ENCODE measurements around the gene LRRC71.

Gene LRRC71

DNA sequence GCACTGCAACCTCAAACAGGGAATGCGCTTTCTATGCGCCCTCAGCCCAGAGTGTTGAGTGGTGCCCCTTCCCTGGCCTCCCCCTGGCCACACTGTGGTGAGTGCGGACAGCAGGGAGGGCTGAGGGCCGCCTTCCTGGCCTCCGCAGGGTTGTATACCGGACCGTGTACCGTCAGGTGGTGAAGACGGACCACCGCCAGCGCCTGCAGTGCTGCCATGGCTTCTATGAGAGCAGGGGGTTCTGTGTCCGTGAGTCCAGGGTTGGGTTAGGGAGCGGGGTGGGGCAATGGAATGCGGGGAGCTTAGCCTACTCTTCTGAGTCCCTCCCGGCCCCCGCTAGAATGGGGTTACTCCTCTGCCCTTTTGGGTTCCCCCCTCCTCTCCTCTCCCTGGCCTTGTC lies 15.3 kb upstream of the LRRC71 start:
- no peak for TF ChIP-seq MYNN (tag by site-specific recombination; IDR thresholded peaks at IDR 0.05; ENCODE audit: borderline replicate concordance)
- TF ChIP-seq RBAK (tag by site-specific recombination; IDR thresholded peaks at IDR 0.05) = no peak
- no peak for TF ChIP-seq ZNF302 (tag by site-specific recombination; IDR thresholded peaks at IDR 0.05; ENCODE audit: low read depth)
- no peak for TF ChIP-seq HOXD13 (CRISPR knock-in tag; IDR thresholded peaks at IDR 0.05; ENCODE audit: borderline replicate concordance)
- TF ChIP-seq ZNF843 (tag by site-specific recombination; IDR thresholded peaks at IDR 0.05) = no peak
- TF ChIP-seq, protein P1, sequence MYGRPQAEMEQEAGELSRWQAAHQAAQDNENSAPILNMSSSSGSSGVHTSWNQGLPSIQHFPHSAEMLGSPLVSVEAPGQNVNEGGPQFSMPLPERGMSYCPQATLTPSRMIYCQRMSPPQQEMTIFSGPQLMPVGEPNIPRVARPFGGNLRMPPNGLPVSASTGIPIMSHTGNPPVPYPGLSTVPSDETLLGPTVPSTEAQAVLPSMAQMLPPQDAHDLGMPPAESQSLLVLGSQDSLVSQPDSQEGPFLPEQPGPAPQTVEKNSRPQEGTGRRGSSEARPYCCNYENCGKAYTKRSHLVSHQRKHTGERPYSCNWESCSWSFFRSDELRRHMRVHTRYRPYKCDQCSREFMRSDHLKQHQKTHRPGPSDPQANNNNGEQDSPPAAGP (tag by site-specific recombination; IDR thresholded peaks at IDR 0.05) = no peak
- Histone ChIP-seq H3K9me3 (ENCODE audit: control insufficient read depth, insufficient read depth, low read depth, low read length) (no peaks in the 10 kb centered on the region), H3K27ac (ENCODE audit: extremely low read depth, low read depth, low read length) (no peak overlapping the region)

DNA sequence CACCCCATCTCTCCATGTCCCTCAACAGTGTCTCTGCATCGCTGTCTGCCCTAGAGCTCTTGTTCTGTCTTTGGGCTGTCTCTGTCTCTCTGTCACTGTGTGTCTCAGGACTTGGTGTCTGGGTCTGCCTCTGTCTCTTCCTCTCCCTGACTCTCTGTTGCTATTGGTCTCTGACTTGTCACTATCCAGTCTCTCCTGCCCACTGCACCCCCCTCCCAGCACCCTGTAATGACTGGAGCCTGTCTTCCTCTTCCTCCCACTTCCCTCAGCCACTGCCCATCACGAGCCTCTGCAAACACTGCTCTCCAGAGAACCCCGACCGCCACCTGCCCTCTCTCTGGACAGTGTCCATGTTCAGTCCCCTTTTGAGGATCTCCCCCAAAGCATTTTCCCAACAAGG lies 14.8 kb upstream of the LRRC71 start:
- CTCF ChIA-PET = interaction anchor here (0.6 kb wide), 1 partner anchor 13 kb away, joined by 3 read pairs; no protein-coding TSS in a partner anchor
- no peaks in the 10 kb centered on the region for H3K36me3 ChIP-seq (ENCODE audit: control insufficient read depth in 2 of 2, insufficient read depth in 1 of 2, low read length in 2 of 2)
- no peak overlapping the region for H3K4me3 ChIP-seq (ENCODE audit: low read depth, low read length)

More for the DNA sequence above, 15.3 kb upstream of the LRRC71 start:
- H3K4me1 ChIP-seq (ENCODE audit: control insufficient read depth, insufficient read depth, low read length) = no peaks in the 10 kb centered on the region
- H3K4me3 ChIP-seq (ENCODE audit: low read depth, low read length) = no peak overlapping the region
- POLR2A ChIA-PET = no interaction called here
- no peaks in the 10 kb centered on the region for H3K36me3 ChIP-seq (ENCODE audit: control insufficient read depth in 2 of 2, insufficient read depth in 1 of 2, low read length in 2 of 2)
- CTCF ChIA-PET = no interaction called here

DNA sequence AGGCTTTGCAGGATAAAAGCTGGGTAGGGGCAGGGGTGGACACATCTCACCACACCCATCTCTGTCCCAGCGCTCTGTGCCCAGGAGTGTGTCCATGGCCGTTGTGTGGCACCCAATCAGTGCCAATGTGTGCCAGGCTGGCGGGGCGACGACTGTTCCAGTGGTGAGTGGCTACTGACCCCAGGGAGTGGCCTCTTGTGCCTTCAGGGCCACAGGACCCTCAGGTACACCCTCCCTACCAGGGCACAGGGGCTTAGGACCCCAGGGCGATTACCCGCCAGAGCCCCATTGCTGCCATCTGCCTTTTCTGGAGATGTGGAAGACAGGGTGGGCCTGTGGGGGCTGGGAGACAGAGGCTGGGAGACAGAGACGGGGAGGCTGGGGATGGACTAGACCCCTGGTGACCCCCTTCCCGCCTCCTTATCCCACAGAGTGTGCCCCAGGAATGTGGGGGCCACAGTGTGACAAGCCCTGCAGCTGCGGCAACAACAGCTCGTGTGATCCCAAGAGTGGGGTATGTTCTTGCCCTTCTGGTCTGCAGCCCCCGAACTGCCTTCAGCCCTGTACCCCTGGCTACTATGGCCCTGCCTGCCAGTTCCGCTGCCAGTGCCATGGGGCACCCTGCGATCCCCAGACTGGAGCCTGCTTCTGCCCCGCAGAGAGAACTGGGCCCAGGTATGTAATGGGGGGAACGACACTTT lies 14.1 kb upstream of the LRRC71 start:
- no peak overlapping the region for H3K27ac ChIP-seq (ENCODE audit: extremely low read depth, low read depth, low read length)
- H3K9me3 ChIP-seq (ENCODE audit: control insufficient read depth, insufficient read depth, low read depth, low read length) = no peaks in the 10 kb centered on the region
- CTCF ChIA-PET = interaction anchor here (0.6 kb wide), 1 partner anchor 14 kb away, joined by 3 read pairs; no protein-coding TSS in a partner anchor
- TF ChIP-seq, protein P2, sequence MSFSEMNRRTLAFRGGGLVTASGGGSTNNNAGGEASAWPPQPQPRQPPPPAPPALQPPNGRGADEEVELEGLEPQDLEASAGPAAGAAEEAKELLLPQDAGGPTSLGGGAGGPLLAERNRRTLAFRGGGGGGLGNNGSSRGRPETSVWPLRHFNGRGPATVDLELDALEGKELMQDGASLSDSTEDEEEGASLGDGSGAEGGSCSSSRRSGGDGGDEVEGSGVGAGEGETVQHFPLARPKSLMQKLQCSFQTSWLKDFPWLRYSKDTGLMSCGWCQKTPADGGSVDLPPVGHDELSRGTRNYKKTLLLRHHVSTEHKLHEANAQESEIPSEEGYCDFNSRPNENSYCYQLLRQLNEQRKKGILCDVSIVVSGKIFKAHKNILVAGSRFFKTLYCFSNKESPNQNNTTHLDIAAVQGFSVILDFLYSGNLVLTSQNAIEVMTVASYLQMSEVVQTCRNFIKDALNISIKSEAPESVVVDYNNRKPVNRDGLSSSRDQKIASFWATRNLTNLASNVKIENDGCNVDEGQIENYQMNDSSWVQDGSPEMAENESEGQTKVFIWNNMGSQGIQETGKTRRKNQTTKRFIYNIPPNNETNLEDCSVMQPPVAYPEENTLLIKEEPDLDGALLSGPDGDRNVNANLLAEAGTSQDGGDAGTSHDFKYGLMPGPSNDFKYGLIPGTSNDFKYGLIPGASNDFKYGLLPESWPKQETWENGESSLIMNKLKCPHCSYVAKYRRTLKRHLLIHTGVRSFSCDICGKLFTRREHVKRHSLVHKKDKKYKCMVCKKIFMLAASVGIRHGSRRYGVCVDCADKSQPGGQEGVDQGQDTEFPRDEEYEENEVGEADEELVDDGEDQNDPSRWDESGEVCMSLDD (tag by site-specific recombination; IDR thresholded peaks at IDR 0.05) = no peak
- TF ChIP-seq TRIM28 (IDR thresholded peaks at IDR 0.05; ENCODE audit: borderline replicate concordance, low read length) (no peak), GLIS2 (tag by site-specific recombination; IDR thresholded peaks at IDR 0.05) (no peak), ZBTB17 (tag by site-specific recombination; IDR thresholded peaks at IDR 0.05) (no peak), ZNF791 (tag by site-specific recombination; IDR thresholded peaks at IDR 0.05) (no peak), TCF7L2 (IDR thresholded peaks at IDR 0.05; ENCODE audit: borderline replicate concordance, low read depth, low read length) (no peak), ZNF2 (tag by site-specific recombination; IDR thresholded peaks at IDR 0.05) (no peak)
- TF ChIP-seq, protein P3, sequence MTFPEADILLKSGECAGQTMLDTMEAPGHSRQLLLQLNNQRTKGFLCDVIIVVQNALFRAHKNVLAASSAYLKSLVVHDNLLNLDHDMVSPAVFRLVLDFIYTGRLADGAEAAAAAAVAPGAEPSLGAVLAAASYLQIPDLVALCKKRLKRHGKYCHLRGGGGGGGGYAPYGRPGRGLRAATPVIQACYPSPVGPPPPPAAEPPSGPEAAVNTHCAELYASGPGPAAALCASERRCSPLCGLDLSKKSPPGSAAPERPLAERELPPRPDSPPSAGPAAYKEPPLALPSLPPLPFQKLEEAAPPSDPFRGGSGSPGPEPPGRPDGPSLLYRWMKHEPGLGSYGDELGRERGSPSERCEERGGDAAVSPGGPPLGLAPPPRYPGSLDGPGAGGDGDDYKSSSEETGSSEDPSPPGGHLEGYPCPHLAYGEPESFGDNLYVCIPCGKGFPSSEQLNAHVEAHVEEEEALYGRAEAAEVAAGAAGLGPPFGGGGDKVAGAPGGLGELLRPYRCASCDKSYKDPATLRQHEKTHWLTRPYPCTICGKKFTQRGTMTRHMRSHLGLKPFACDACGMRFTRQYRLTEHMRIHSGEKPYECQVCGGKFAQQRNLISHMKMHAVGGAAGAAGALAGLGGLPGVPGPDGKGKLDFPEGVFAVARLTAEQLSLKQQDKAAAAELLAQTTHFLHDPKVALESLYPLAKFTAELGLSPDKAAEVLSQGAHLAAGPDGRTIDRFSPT (tag by site-specific recombination; IDR thresholded peaks at IDR 0.05) = no peak

More for the DNA sequence above, 14.8 kb upstream of the LRRC71 start:
- POLR2A ChIA-PET = no interaction called here
- no peaks in the 10 kb centered on the region for H3K4me1 ChIP-seq (ENCODE audit: control insufficient read depth, insufficient read depth, low read length)
- H3K27ac ChIP-seq (ENCODE audit: extremely low read depth, low read depth, low read length) = no peak overlapping the region
- TF ChIP-seq ZNF785 (tag by site-specific recombination; IDR thresholded peaks at IDR 0.05) (no peak), BCL11A (tag by site-specific recombination; IDR thresholded peaks at IDR 0.05; ENCODE audit: low read depth) (no peak), ZNF302 (tag by site-specific recombination; IDR thresholded peaks at IDR 0.05; ENCODE audit: low read depth) (no peak)
- TF ChIP-seq, protein P4, sequence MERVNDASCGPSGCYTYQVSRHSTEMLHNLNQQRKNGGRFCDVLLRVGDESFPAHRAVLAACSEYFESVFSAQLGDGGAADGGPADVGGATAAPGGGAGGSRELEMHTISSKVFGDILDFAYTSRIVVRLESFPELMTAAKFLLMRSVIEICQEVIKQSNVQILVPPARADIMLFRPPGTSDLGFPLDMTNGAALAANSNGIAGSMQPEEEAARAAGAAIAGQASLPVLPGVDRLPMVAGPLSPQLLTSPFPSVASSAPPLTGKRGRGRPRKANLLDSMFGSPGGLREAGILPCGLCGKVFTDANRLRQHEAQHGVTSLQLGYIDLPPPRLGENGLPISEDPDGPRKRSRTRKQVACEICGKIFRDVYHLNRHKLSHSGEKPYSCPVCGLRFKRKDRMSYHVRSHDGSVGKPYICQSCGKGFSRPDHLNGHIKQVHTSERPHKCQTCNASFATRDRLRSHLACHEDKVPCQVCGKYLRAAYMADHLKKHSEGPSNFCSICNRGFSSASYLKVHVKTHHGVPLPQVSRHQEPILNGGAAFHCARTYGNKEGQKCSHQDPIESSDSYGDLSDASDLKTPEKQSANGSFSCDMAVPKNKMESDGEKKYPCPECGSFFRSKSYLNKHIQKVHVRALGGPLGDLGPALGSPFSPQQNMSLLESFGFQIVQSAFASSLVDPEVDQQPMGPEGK (tag by site-specific recombination; IDR thresholded peaks at IDR 0.05) = no peak
- TF ChIP-seq, protein P5, sequence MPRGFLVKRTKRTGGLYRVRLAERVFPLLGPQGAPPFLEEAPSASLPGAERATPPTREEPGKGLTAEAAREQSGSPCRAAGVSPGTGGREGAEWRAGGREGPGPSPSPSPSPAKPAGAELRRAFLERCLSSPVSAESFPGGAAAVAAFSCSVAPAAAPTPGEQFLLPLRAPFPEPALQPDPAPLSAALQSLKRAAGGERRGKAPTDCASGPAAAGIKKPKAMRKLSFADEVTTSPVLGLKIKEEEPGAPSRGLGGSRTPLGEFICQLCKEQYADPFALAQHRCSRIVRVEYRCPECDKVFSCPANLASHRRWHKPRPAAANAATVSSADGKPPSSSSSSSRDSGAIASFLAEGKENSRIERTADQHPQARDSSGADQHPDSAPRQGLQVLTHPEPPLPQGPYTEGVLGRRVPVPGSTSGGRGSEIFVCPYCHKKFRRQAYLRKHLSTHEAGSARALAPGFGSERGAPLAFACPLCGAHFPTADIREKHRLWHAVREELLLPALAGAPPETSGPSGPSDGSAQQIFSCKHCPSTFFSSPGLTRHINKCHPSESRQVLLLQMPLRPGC (tag by site-specific recombination; IDR thresholded peaks at IDR 0.05) = no peak
- TF ChIP-seq, protein P6, sequence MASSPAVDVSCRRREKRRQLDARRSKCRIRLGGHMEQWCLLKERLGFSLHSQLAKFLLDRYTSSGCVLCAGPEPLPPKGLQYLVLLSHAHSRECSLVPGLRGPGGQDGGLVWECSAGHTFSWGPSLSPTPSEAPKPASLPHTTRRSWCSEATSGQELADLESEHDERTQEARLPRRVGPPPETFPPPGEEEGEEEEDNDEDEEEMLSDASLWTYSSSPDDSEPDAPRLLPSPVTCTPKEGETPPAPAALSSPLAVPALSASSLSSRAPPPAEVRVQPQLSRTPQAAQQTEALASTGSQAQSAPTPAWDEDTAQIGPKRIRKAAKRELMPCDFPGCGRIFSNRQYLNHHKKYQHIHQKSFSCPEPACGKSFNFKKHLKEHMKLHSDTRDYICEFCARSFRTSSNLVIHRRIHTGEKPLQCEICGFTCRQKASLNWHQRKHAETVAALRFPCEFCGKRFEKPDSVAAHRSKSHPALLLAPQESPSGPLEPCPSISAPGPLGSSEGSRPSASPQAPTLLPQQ (tag by site-specific recombination; IDR thresholded peaks at IDR 0.05) = no peak
- H3K9me3 ChIP-seq (ENCODE audit: control insufficient read depth, insufficient read depth, low read depth, low read length) = no peaks in the 10 kb centered on the region

More for the DNA sequence above, 14.1 kb upstream of the LRRC71 start:
- Histone ChIP-seq H3K4me1 (ENCODE audit: control insufficient read depth, insufficient read depth, low read length) (no peaks in the 10 kb centered on the region), H3K36me3 (ENCODE audit: control insufficient read depth in 2 of 2, insufficient read depth in 1 of 2, low read length in 2 of 2) (no peaks in the 10 kb centered on the region), H3K4me3 (ENCODE audit: low read depth, low read length) (no peak overlapping the region)
- POLR2A ChIA-PET = no interaction called here
